ENCODE measurements around the gene C22orf23. TPM values are rescaled to one million over a fixed set of nuclear protein-coding genes. Genes with fewer than 3 reads are reported as not detected.

Gene C22orf23
- total RNA-seq, 2 donors from 2014 or later = not detected

GRCh38 chr22:37896939-37897338, 56.5 kb downstream of the C22orf23 start:
- no peak for ATAC-seq
- H3K4me3 ChIP-seq = no peak overlapping the region
- H3K27me3 ChIP-seq = no peaks in the 10 kb centered on the region
- no peaks in the 10 kb centered on the region for H3K36me3 ChIP-seq (replicated peaks in 1 of 2; ENCODE audit: insufficient read depth in 1 of 2, low read depth in 2 of 2)
- H3K4me1 ChIP-seq = peaks cover 70% of the 10 kb centered on the region
- no peak for DNase-seq
- no peak for TF ChIP-seq CTCF (IDR thresholded peaks at IDR 0.05)
- TF ChIP-seq POLR2A (IDR thresholded peaks at IDR 0.05) = no peak
- H3K9me3 ChIP-seq = no peaks in the 10 kb centered on the region
- intact Hi-C loops (cut with DNase I) = no loop called here
- peak overlapping the region in 3 of 4 donors; percentile 55 to 90 (median 75) for H3K27ac ChIP-seq
- WGBS, 2 donors = 52 to 81% methylated on average over 3 of the region's 3 CpGs

- Histone ChIP-seq H3K4me1 (peaks cover 75% of the 10 kb centered on the region), H3K4me3 (no peak overlapping the region), H3K9me3 (no peaks in the 10 kb centered on the region), H3K27me3 (no peaks in the 10 kb centered on the region), H3K27ac (peak overlapping the region in 3 of 4 donors; percentile 55 to 90 (median 75)), H3K36me3 (replicated peaks in 1 of 2; ENCODE audit: insufficient read depth in 1 of 2, low read depth in 2 of 2) (peaks cover 0 to under 1% of the 10 kb centered on the region in 2 donors)
- ATAC-seq = no peak
- WGBS, 2 donors = 51 to 67% methylated on average over 4 to 5 of the region's 5 CpGs
- DNase-seq = peak in 1 of 4 donors; percentile 31
- intact Hi-C loops (cut with DNase I) = no loop called here
- TF ChIP-seq POLR2A (IDR thresholded peaks at IDR 0.05) = no peak
- TF ChIP-seq CTCF (IDR thresholded peaks at IDR 0.05) = no peak
Observed at GRCh38 chr22:37896181-37896592, 57.2 kb downstream of the C22orf23 start.

GRCh38 chr22:37894939-37895670, 58.3 kb downstream of the C22orf23 start:
- no peaks in the 10 kb centered on the region for H3K27me3 ChIP-seq
- H3K9me3 ChIP-seq = no peaks in the 10 kb centered on the region
- H3K36me3 ChIP-seq (replicated peaks in 1 of 2; ENCODE audit: insufficient read depth in 1 of 2, low read depth in 2 of 2) = peaks cover 0 to 5% of the 10 kb centered on the region in 2 donors
- intact Hi-C loops (cut with DNase I) = no loop called here
- DNase-seq (no peak), ATAC-seq (no peak)
- H3K4me1 ChIP-seq = peaks cover 75% of the 10 kb centered on the region
- WGBS, 2 donors = 46 to 52% methylated on average over 8 of the region's 8 CpGs
- TF ChIP-seq CTCF (IDR thresholded peaks at IDR 0.05) (no peak), POLR2A (IDR thresholded peaks at IDR 0.05) (no peak)
- no peak overlapping the region for H3K4me3 ChIP-seq
- peak overlapping the region in 3 of 4 donors; percentile 57 to 90 (median 64) for H3K27ac ChIP-seq

- Histone ChIP-seq H3K27ac (peak overlapping the region; percentile 57 to 76 (median 70)), H3K36me3 (replicated peaks in 1 of 2; ENCODE audit: insufficient read depth in 1 of 2, low read depth in 2 of 2) (peaks cover 5 to 16% of the 10 kb centered on the region in 2 donors), H3K4me3 (no peak overlapping the region), H3K4me1 (peaks cover 63% of the 10 kb centered on the region), H3K9me3 (no peaks in the 10 kb centered on the region), H3K27me3 (no peaks in the 10 kb centered on the region)
- peak; percentile 37 to 63 (median 52) for DNase-seq
- intact Hi-C loops (cut with DNase I) = no loop called here
- TF ChIP-seq CTCF (IDR thresholded peaks at IDR 0.05) = no peak
- TF ChIP-seq POLR2A (IDR thresholded peaks at IDR 0.05) = no peak
- peak; percentile 60 for ATAC-seq
- WGBS, 2 donors = 40 to 41% methylated on average over 5 of the region's 5 CpGs
Observed at GRCh38 chr22:37893583-37893983, 59.8 kb downstream of the C22orf23 start.

Small RNAs within 50 kb of the gene (microRNA-seq; reads per million reads assigned to microRNA genes)
- gene MIR4534 (ENCODE audit: borderline number of aligned reads in 2 of 2, borderline replicate concordance in 2 of 2) (0 reads per million in 2 donors), gene MIR6820 (ENCODE audit: borderline number of aligned reads in 2 of 2, borderline replicate concordance in 2 of 2) (0.93 to 1.3 reads per million in 2 donors)

Other genes starting within 250 kb of the C22orf23 start
- gene GCAT, start 145.7 kb downstream of the C22orf23 start, total RNA-seq = 10 to 100 TPM; 31.6 to 42.5 TPM
- gene GALR3, start 130.2 kb downstream of the C22orf23 start, total RNA-seq = not detected
- gene ANKRD54, start 109.3 kb downstream of the C22orf23 start, total RNA-seq = 10 to 100 TPM; 38.1 to 88.0 TPM
- gene EIF3L, start 104.2 kb downstream of the C22orf23 start, total RNA-seq = 100 to 1,000 TPM; 139 to 230 TPM
- 10 to 100 TPM; 19.2 to 34.9 TPM for gene MICALL1, start 47.3 kb downstream of the C22orf23 start, total RNA-seq
- 100 to 1,000 TPM in 1 of 2 donors, 10 to 100 TPM in 1; 43.8 to 119 TPM for gene POLR2F, start 98 bp upstream of the C22orf23 start, total RNA-seq
- under 1 TPM in 1 of 2 donors, not detected in 1; 0.66 TPM for gene SOX10, start 31.0 kb upstream of the C22orf23 start, total RNA-seq
- 10 to 100 TPM; 39.7 to 52.4 TPM for gene PICK1, start 103.8 kb upstream of the C22orf23 start, total RNA-seq
- not detected for gene SLC16A8, start 130.6 kb upstream of the C22orf23 start, total RNA-seq
- gene BAIAP2L2, start 157.1 kb upstream of the C22orf23 start, total RNA-seq = 1 to 10 TPM in 1 of 2 donors, under 1 TPM in 1; 0.66 to 4.4 TPM
- gene PLA2G6, start 228.2 kb upstream of the C22orf23 start, total RNA-seq = 10 to 100 TPM; 41.5 to 68.0 TPM
- 10 to 100 TPM; 16.9 to 35.6 TPM for gene MAFF, start 248.4 kb upstream of the C22orf23 start, total RNA-seq

Data from body of pancreas (tissue), 4 donors.